HG02588 (cell line): ENCODE results near the gene TMEM170A.

Experiments used
- ATAC-seq: cut with Tn5 transposase; IDR thresholded peaks from one replicate; pipeline ENCODE4 v1.9.1; 2021; ENCODE audit warnings: mild to moderate bottlenecking, moderate library complexity; ENCODE audit not compliant: unreplicated experiment

TMEM170A gene

DNA sequence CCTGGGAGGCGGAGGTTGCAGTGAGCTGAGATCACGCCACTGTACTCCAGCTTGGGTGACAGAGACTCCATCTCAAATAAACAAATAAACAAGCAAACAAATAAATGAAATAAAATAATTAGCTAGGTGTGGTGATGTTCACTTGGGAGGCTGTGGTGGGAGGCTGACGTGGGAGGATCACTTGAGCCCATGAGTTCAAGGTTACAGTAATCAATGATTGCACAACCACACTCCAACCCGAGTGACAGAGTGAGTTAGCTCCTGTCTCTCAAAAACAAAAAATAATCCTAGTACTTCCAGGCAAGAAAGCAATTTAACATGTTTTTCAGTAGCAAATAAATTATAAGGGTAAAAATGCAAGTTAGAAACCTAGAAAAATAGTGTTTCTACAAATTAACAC is 57.5 kb downstream of the TMEM170A start:
- no peak for ATAC-seq

DNA sequence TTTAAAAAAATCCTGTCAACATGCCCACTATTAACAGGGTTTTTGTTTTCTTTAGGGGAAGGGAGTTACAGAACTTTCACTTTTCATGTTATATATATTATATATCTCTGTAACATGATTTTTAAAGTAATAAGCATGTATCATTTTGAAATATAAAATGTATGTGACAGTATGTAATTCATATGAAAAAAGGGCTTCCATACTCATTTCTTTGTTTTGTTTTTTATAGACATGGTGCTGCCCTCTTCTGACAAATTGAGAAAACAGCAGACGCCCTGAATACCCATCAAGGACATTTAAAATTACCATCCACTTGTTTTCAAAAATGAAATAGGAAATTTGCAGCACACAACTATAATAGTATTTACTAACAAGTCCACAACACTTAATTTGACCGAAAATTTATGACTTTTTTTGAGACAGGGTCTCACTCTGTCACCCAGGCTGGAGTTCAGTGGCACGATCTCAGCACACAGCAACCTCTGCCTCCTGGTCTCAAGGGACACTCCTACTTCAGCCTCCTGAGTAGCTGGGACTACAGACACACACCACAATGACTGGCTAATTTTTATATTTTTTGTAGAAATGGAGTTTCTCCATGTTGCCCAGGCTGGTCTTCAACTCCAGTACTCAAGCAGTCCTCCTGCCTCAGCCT is 61.5 kb downstream of the TMEM170A start:
- ATAC-seq: no peak

DNA sequence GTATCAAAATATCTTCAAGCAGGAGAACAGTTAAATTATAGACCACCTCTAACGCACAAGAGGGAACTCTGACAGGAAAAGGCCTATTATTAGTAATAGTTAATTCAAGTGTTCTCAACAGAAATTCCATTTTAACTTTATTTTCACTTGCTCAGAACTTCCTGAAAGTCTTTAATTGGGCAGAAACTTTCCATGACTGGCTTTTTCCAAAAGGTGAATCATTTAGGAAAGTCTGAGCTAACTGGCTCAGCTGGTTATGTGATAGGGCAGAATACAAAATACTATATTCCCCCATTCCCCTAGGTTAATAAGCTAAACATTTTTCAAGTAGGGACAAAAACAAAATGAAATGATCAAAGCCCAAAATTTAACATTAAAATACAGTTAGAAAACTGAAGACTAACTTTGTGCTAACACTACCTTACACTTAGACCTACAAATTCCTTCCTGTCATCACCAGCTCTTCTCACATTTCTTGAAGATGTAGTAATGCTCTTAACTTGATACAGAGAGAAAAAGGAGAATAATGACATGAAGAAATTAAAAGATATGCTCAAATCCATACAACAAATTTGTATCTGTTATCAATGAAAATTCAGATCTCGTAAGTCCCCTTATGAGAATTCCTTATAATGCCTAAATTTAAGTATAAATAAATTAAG is 62.2 kb downstream of the TMEM170A start:
- no peak for ATAC-seq

DNA sequence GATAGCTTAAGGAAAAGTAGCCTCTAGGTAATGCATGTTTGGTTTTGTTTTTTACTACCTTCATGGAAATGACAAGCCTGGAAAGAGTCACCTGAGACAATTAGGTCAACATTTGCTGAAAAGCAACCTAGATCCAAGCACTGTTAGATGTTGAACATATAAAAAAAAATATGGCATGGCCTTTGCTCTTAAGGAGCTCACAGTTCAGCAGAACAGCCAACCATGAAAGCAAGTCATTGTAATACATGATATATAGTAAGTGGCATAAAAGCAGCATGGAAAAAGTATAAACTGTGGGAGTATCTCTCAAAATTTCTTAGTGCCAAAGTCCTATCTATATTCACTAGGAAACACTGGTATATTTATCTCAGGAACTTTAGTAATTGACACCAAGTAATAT is 62.8 kb downstream of the TMEM170A start:
- no peak for ATAC-seq

DNA sequence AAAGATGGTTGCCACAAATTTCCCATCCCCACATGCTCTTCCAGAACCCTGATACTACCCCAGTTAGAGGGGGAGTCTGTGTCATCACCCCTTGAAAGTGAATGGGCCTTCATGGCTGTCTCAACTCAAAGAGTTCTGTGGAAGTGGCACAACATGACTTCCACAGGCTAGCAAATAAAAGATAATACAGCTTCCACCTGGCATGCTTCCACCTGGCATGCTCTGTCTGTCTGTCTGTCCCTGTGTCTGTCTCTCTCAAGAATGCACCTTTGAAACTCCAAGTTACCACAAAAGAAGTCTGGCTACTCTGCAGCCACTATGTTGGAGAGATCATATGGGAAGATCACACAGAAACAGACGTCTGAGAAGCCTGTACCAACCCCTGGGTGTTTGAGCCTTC is 66.2 kb downstream of the TMEM170A start:
- no peak for ATAC-seq

DNA sequence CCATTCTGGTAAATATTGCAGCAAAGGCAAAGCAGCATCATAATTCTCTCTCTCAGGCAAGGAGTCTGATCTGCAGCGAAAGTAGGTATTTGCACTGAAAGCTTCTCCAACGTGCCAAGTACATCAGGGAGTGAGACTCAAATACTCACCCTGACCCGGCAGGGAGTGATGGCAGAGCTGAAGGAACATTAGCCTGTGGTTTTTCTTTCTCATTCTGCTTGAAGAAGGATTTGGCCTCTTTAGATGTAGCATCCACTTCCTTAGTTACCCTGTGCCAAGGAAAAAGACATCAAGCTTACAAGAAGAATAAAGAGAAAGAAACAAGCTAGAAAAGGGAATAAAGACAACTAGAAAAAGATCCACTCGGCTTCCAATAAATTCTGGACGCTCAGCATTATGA is 69.5 kb downstream of the TMEM170A start:
- ATAC-seq: no peak
